Measurements from ENCODE around the gene THEM4.

THEM4 gene

GRCh38 chr1:151839082-151839412, 70.3 kb downstream of the THEM4 start:
- in situ Hi-C loops (cut with MboI; ENCODE audit: low sequenced_read_pairs): no loop called here

GRCh38 chr1:151838222-151839081, 70.9 kb downstream of the THEM4 start:
- in situ Hi-C loops (cut with MboI; ENCODE audit: low sequenced_read_pairs): no loop called here

DNA sequence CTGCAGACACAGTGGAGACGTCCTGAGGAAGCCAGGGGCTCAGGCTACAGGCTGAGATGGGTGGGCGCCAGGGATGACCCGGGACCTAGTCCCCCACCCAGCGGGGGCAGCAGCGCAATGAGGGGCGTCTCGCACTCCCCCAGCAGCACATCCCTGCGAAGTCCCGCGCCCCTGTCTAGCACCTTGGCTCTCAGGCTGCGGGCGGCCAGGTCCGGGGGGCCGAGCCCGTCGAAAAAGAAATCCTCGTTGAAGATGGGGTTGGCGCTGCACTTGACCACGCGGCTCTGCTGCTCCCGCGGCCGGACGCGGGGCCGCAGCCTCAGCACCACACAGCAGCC, 71.5 kb downstream of the THEM4 start:
- in situ Hi-C loops (cut with MboI; ENCODE audit: low sequenced_read_pairs): no loop called here

DNA sequence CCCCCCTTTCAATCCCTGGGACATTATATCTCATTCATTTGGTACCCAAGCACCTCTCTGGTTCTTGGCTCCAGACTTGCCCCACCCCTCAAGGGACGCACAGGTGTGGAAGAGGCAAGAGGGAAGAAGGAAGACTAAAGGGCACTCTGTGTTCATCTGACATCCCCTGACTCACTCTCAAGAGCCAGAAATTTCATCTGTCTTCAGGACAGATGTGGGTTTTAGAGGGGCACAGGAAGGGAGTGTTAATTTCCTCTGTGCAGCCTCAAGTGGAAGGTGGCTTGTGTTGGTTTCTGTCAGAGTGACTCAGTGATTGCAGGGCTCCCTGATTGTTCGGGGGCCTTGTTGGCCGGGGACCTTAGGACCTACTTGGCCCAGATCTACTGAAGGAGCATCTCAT, 72.1 kb downstream of the THEM4 start:
- in situ Hi-C loops (cut with MboI; ENCODE audit: low sequenced_read_pairs): no loop called here

DNA sequence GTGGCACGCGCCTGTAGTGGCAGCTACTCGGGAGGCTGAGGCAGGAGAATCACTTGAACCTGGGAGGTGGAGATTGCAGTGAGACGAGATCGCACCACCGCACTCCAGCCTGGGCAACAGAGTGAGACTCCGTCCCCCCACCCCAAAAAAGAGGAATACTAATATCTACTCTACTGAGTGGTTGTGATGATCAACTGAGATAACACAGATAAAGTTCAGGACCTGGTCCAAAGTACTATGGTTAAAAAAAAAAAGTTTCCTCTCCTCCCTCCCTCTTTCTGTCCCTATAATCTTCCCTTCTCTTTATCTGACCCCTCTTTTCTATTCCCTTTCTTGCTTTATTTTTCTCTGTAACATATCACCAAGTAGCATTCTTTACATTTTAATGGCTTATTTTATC, 73.7 kb downstream of the THEM4 start:
- in situ Hi-C loops (cut with MboI; ENCODE audit: low sequenced_read_pairs): no loop called here

GRCh38 chr1:151834239-151834638, 75.1 kb downstream of the THEM4 start:
- in situ Hi-C loops (cut with MboI; ENCODE audit: low sequenced_read_pairs): no loop called here

DNA sequence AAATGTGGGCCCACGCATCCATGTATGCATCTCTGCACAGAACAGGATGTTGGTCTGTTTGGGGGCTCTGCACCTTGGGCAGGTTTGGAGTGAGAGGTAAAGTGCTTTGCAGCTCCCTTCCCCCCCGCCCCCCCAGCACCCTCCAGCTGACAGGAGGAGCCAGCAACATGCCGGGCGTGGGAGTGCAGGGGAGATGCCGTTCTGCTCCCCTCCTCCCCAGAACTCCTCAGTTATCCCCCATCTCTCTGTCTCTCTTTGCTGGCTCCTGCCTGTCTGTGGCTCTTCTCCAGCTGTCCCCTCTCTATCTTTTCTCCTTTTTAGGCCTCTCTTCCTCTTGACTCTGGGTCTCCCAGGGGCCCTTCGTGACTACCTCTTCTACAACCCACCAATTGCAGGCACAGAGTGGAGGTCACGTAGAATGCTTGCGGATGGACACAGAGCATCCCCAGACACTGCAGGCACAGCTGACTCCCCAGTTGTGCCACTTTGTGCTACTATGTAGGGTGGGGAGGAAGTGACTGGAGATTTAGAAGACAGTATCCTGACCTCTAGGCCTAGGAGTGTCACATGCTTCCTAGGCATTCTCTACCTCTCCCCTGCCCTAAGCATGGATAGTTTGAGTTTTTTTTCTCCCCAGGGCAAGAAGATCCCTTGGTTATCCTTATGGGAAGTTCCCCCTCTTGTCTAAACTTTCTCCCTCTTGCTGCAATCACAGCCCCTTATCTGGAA, 76.0 kb downstream of the THEM4 start:
- in situ Hi-C loops (cut with MboI; ENCODE audit: low sequenced_read_pairs): no loop called here

DNA sequence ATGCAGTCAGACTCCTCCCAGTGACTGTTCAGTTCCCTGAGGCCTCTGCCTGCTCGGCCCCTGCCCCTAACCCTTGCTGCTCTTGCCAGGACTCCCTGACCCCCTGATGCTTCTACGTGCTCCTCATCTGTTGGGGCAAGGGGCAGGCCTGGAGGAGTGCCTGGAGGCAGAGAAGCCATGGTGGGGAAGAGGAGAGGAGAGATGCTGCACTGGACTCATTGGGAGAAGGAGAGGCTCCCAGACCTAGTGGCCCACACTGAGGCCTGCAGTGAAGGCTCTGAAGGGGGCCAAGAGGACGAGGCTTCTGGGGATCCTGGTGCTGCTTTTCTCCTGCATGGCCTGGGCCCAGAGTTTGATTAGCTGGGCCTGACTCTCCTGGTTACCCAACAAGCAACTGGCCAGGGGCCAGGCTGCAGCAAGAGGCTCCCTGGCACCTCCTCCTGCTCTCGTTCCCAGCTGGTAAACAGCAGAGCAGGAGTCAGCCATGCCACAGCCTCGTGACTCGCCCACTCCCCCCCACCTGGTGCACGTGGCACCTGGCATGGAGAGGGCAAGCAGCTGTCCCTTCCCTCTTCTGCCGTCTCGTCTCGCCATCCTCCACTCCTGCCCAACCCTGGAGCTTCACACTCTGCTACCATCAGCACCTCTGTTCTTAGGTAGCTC, 76.9 kb downstream of the THEM4 start:
- in situ Hi-C loops (cut with MboI; ENCODE audit: low sequenced_read_pairs): no loop called here

- in situ Hi-C loops (cut with MboI; ENCODE audit: low sequenced_read_pairs): no loop called here
Observed at GRCh38 chr1:151831605-151832004, 77.7 kb downstream of the THEM4 start, which contains the start of gene RORC. Gene RORC (minus strand): TSS chr1:151831802. CDS start chr1:151831764, 38 bp downstream.

- in situ Hi-C loops (cut with MboI; ENCODE audit: low sequenced_read_pairs): no loop called here
Observed at GRCh38 chr1:151831256-151831591, 78.1 kb downstream of the THEM4 start.

DNA sequence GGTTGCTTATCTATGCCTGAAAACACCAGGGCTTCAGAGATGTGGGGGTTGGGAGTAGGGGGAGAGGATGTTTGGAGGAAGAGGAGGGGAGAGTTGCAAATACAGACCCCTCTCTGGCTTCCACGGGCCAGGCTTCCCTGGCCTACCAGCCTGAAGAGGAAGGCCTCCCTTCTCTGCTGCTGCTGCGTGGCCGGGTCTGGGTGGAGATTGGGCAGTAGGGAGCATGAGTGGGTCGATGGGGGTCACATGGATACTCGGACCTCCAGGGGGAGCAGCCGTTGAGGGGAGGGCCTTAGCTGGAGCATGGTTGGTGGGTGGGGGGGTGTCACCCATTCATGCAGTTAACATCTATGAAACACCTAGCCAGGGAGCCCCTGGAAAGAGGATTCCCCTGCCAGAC, 79.3 kb downstream of the THEM4 start:
- in situ Hi-C loops (cut with MboI; ENCODE audit: low sequenced_read_pairs): no loop called here

- in situ Hi-C loops (cut with MboI; ENCODE audit: low sequenced_read_pairs): no loop called here
Observed at GRCh38 chr1:151829352-151830046, 79.8 kb downstream of the THEM4 start.

- in situ Hi-C loops (cut with MboI; ENCODE audit: low sequenced_read_pairs): no loop called here
Observed at GRCh38 chr1:151828921-151829320, 80.4 kb downstream of the THEM4 start.

DNA sequence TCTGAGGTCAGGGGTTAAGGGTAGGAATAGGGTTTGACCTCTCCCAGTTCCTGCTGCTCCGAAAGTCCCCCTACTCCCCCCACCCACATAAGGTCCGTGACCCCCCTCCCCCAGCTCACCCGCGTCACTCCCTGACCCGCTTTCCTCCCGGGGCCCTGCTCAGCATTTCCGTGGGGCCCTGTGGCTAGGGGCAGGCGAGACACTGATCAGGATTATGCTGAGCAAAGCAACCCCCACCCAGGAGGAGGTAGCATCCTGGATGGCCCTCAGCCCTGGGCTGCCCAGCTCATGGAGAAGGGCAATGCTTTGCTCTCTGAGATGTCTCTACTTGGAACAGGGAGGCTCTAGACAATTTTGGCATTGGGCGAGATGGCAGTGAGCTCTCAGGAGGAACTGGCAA, 81.5 kb downstream of the THEM4 start:
- in situ Hi-C loops (cut with MboI; ENCODE audit: low sequenced_read_pairs): no loop called here

- in situ Hi-C loops (cut with MboI; ENCODE audit: low sequenced_read_pairs): no loop called here
Observed at GRCh38 chr1:151825751-151826660, 83.3 kb downstream of the THEM4 start.

- in situ Hi-C loops (cut with MboI; ENCODE audit: low sequenced_read_pairs): no loop called here
Observed at GRCh38 chr1:151825204-151825603, 84.1 kb downstream of the THEM4 start.
